ENCODE measurements around the gene GLRX3. TPM values are rescaled to one million over a fixed set of nuclear protein-coding genes. Genes with fewer than 3 reads are reported as not detected.

Gene GLRX3
- total RNA-seq, 1 donor from 2014 or later, result 137 TPM

DNA sequence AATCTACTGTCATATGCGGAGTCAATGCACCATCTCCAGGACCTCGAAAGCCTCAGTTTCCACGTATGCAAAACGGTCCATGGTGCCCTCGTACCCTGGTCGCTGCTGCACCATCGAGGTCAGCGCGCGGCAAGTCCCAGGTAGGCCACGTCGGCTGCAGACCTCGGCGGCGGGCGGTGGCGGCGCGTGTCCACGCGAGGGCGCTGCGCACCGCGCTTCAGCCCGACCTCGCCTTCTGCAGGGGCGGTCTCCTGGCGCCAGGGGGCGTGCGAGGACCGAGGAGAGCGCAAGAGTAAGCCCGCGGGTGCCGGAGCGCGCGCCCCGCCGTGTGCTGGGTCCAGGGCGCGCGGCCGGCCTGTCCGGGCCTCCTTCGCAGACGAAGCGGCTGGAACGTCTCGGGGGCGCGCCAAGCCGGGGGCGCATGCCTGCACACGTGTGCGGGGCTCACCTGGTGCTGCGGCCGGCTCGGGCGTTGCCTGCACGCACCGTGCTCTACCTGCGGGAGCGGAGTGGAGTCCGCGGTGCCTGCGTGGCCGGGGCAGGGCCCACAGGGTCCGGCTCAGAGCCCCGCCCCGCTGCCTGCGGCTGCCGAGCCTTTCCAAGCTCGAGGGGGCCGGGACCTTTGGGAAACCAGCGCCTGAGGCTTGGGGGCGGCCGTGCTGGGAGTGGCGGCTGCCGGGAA lies 54.0 kb downstream of the GLRX3 start:
- FAIRE-seq (no peak), DNase-seq (ENCODE audit: low read depth) (peak; percentile 69)
- peaks cover 5% of the 10 kb centered on the region for H3K4me1 Mint-ChIP-seq (ENCODE audit: low read depth, unreplicated experiment)
- peaks cover 5% of the 10 kb centered on the region for H4K20me1 ChIP-seq (ENCODE audit: insufficient read depth, low read length)
- peak overlapping the region; percentile 71 for H3K9ac ChIP-seq (ENCODE audit: low read length)
- no peaks in the 10 kb centered on the region for H3K27me3 Mint-ChIP-seq (ENCODE audit: low read depth, unreplicated experiment)
- no peaks in the 10 kb centered on the region for H3K27me3 ChIP-seq (ENCODE audit: insufficient read depth, low read length)
- no peaks in the 10 kb centered on the region for H3K9me3 ChIP-seq (ENCODE audit: insufficient read depth, low read depth, low read length)
- H3K27ac Mint-ChIP-seq (ENCODE audit: unreplicated experiment), result no peak overlapping the region
- peaks cover 9% of the 10 kb centered on the region for H3K36me3 ChIP-seq (ENCODE audit: insufficient read depth, low read length)
- H2AFZ ChIP-seq (ENCODE audit: low read depth, low read length), result peak overlapping the region; percentile 87
- H3K4me2 ChIP-seq (ENCODE audit: low read length), result peak overlapping the region; percentile 88
- H3K4me1 ChIP-seq (ENCODE audit: insufficient read depth, low read length), result no peaks in the 10 kb centered on the region
- TF ChIP-seq CTCF (IDR thresholded peaks at IDR 0.05; ENCODE audit: insufficient read depth, low read depth, low read length), result peak; percentile 55
- TF ChIP-seq EZH2 (IDR thresholded peaks at IDR 0.05; ENCODE audit: insufficient read depth, low read length), result no peak
- no peaks in the 10 kb centered on the region for H3K9me3 Mint-ChIP-seq (ENCODE audit: unreplicated experiment)
- H3K27ac ChIP-seq (ENCODE audit: low read depth, low read length), result no peak overlapping the region
- no peak overlapping the region for H3K4me3 Mint-ChIP-seq (ENCODE audit: unreplicated experiment)
- H3K4me3 ChIP-seq (ENCODE audit: insufficient read depth, low read depth, low read length), result peak overlapping the region; percentile 57
- no peaks in the 10 kb centered on the region for H3K79me2 ChIP-seq (ENCODE audit: insufficient read depth, low read length)
- H3K36me3 Mint-ChIP-seq (ENCODE audit: low read depth, unreplicated experiment), result peaks cover 8% of the 10 kb centered on the region

DNA sequence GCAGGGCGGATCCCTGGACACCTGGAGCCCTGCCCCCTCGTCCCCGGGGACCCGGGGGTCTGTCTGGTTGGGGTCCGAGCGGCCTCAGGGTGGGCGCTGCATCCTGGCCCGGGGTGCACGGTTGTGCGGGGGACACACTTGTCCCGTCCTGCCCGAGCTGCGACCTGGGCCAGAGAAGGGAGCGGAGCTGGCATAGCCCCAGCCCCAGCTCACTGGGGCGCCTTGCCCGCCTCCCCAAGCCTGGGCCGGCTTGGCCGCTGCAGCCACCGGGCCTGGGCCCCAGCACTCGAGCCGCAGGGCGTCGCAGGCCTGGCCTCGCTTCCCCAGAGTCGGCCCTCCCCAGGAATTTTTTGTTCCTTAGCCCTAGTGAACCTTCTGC lies 54.5 kb downstream of the GLRX3 start:
- no peaks in the 10 kb centered on the region for H3K4me1 ChIP-seq (ENCODE audit: insufficient read depth, low read length)
- no peak for TF ChIP-seq CTCF (IDR thresholded peaks at IDR 0.05; ENCODE audit: insufficient read depth, low read depth, low read length)
- TF ChIP-seq EZH2 (IDR thresholded peaks at IDR 0.05; ENCODE audit: insufficient read depth, low read length), result no peak
- Mint-ChIP-seq H3K27me3 (ENCODE audit: low read depth, unreplicated experiment) (no peaks in the 10 kb centered on the region), H3K4me1 (ENCODE audit: low read depth, unreplicated experiment) (peaks cover 5% of the 10 kb centered on the region), H3K27ac (ENCODE audit: unreplicated experiment) (no peak overlapping the region), H3K36me3 (ENCODE audit: low read depth, unreplicated experiment) (peaks cover 8% of the 10 kb centered on the region), H3K4me3 (ENCODE audit: unreplicated experiment) (peak overlapping the region; percentile 27), H3K9me3 (ENCODE audit: unreplicated experiment) (no peaks in the 10 kb centered on the region)
- peak overlapping the region; percentile 71 for H3K9ac ChIP-seq (ENCODE audit: low read length)
- H3K27me3 ChIP-seq (ENCODE audit: insufficient read depth, low read length), result no peaks in the 10 kb centered on the region
- peaks cover 4% of the 10 kb centered on the region for H3K36me3 ChIP-seq (ENCODE audit: insufficient read depth, low read length)
- FAIRE-seq (no peak), DNase-seq (ENCODE audit: low read depth) (no peak)
- no peak overlapping the region for H3K27ac ChIP-seq (ENCODE audit: low read depth, low read length)
- no peaks in the 10 kb centered on the region for H3K9me3 ChIP-seq (ENCODE audit: insufficient read depth, low read depth, low read length)
- peak overlapping the region; percentile 88 for H3K4me2 ChIP-seq (ENCODE audit: low read length)
- H3K79me2 ChIP-seq (ENCODE audit: insufficient read depth, low read length), result no peaks in the 10 kb centered on the region
- H2AFZ ChIP-seq (ENCODE audit: low read depth, low read length), result peak overlapping the region; percentile 87
- peak overlapping the region; percentile 57 for H3K4me3 ChIP-seq (ENCODE audit: insufficient read depth, low read depth, low read length)
- H4K20me1 ChIP-seq (ENCODE audit: insufficient read depth, low read length), result peaks cover 5% of the 10 kb centered on the region

DNA sequence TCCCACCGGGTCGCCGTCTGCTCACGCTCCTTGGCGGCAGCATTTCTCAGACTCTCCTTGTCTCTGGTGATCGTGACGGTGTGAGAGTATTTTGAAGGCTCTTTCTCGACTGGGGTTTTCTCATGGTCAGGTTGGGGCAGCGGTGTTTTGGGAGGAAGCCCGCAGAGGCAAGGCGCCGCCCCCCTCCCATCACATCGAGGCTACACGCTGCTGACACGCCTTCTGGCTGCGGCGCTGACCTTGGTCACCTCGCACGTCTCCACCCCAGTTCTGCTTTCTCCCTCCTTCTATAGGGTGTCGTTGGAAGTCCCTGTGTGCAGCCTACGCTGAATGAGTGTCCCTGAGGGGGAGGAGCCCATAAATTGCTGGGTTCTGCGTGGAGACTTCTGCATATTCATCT lies 55.2 kb downstream of the GLRX3 start:
- Histone ChIP-seq H3K4me2 (ENCODE audit: low read length) (no peak overlapping the region), H3K27ac (ENCODE audit: low read depth, low read length) (no peak overlapping the region), H3K9me3 (ENCODE audit: insufficient read depth, low read depth, low read length) (no peaks in the 10 kb centered on the region), H3K79me2 (ENCODE audit: insufficient read depth, low read length) (no peaks in the 10 kb centered on the region), H3K27me3 (ENCODE audit: insufficient read depth, low read length) (no peaks in the 10 kb centered on the region), H2AFZ (ENCODE audit: low read depth, low read length) (no peak overlapping the region), H3K4me3 (ENCODE audit: insufficient read depth, low read depth, low read length) (no peak overlapping the region), H3K4me1 (ENCODE audit: insufficient read depth, low read length) (no peaks in the 10 kb centered on the region), H4K20me1 (ENCODE audit: insufficient read depth, low read length) (peaks cover 5% of the 10 kb centered on the region), H3K9ac (ENCODE audit: low read length) (no peak overlapping the region), H3K36me3 (ENCODE audit: insufficient read depth, low read length) (peaks cover 3% of the 10 kb centered on the region)
- no peak for TF ChIP-seq EZH2 (IDR thresholded peaks at IDR 0.05; ENCODE audit: insufficient read depth, low read length)
- TF ChIP-seq CTCF (IDR thresholded peaks at IDR 0.05; ENCODE audit: insufficient read depth, low read depth, low read length), result no peak
- FAIRE-seq (no peak), DNase-seq (ENCODE audit: low read depth) (no peak)
- peaks cover 10% of the 10 kb centered on the region for H3K36me3 Mint-ChIP-seq (ENCODE audit: low read depth, unreplicated experiment)
- H3K27me3 Mint-ChIP-seq (ENCODE audit: low read depth, unreplicated experiment), result no peaks in the 10 kb centered on the region
- H3K27ac Mint-ChIP-seq (ENCODE audit: unreplicated experiment), result no peak overlapping the region
- H3K9me3 Mint-ChIP-seq (ENCODE audit: unreplicated experiment), result no peaks in the 10 kb centered on the region
- H3K4me3 Mint-ChIP-seq (ENCODE audit: unreplicated experiment), result peak overlapping the region; percentile 27
- H3K4me1 Mint-ChIP-seq (ENCODE audit: low read depth, unreplicated experiment), result peaks cover 5% of the 10 kb centered on the region

Measured in astrocyte (in vitro differentiated cells and primary cell).